ENCODE measurements around the gene WWC2.

Gene WWC2

DNA sequence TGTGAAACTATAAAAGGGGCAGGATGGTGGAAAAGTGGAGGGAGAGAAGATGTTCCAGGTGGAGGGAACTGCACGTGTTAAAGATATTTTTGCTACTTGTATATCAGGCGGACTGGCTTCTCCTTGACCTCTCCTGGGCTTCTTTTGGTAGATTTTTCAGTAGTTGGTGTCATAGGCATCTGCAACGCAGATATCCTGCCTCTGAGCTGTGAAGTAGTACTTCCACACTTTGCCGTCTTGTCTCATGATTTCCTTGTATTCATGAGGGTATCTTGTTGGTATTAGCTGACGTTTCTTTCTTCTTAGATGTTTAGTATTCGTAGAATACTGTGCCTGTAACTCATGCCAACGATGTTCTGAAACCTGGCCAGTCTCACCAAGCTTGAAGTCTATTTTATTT lies 81.0 kb downstream of the WWC2 start:
- DNase-seq (ENCODE audit: low read depth) = no peak
- no peak overlapping the region for H3K4me3 ChIP-seq (ENCODE audit: low read length)
- TF ChIP-seq, protein P1, sequence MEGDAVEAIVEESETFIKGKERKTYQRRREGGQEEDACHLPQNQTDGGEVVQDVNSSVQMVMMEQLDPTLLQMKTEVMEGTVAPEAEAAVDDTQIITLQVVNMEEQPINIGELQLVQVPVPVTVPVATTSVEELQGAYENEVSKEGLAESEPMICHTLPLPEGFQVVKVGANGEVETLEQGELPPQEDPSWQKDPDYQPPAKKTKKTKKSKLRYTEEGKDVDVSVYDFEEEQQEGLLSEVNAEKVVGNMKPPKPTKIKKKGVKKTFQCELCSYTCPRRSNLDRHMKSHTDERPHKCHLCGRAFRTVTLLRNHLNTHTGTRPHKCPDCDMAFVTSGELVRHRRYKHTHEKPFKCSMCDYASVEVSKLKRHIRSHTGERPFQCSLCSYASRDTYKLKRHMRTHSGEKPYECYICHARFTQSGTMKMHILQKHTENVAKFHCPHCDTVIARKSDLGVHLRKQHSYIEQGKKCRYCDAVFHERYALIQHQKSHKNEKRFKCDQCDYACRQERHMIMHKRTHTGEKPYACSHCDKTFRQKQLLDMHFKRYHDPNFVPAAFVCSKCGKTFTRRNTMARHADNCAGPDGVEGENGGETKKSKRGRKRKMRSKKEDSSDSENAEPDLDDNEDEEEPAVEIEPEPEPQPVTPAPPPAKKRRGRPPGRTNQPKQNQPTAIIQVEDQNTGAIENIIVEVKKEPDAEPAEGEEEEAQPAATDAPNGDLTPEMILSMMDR (conservative IDR thresholded peaks at IDR 0.05; ENCODE audit: low read depth, low read length) = no peak

- no peak overlapping the region for H3K4me3 ChIP-seq (ENCODE audit: low read length)
- TF ChIP-seq, protein P1 (conservative IDR thresholded peaks at IDR 0.05; ENCODE audit: low read depth, low read length) = no peak
- DNase-seq (ENCODE audit: low read depth) = no peak
Observed at GRCh38 chr4:183180621-183181020, 81.6 kb downstream of the WWC2 start.

- TF ChIP-seq, protein P1 (conservative IDR thresholded peaks at IDR 0.05; ENCODE audit: low read depth, low read length) = no peak
- no peak for DNase-seq (ENCODE audit: low read depth)
- H3K4me3 ChIP-seq (ENCODE audit: low read length) = no peak overlapping the region
Observed at GRCh38 chr4:183181081-183181480, 82.0 kb downstream of the WWC2 start.

- H3K4me3 ChIP-seq (ENCODE audit: low read length) = no peak overlapping the region
- TF ChIP-seq, protein P1 (conservative IDR thresholded peaks at IDR 0.05; ENCODE audit: low read depth, low read length) = no peak
- peak; percentile 65 for DNase-seq (ENCODE audit: low read depth)
Observed at GRCh38 chr4:183182873-183183725, 84.0 kb downstream of the WWC2 start.

GRCh38 chr4:183183906-183184535 lies 85.0 kb downstream of the WWC2 start:
- no peak overlapping the region for H3K4me3 ChIP-seq (ENCODE audit: low read length)
- TF ChIP-seq, protein P1 (conservative IDR thresholded peaks at IDR 0.05; ENCODE audit: low read depth, low read length) = no peak
- DNase-seq (ENCODE audit: low read depth) = no peak

GRCh38 chr4:183185018-183185417 lies 86.0 kb downstream of the WWC2 start:
- TF ChIP-seq, protein P1 (conservative IDR thresholded peaks at IDR 0.05; ENCODE audit: low read depth, low read length) = no peak
- peak; percentile 89 for DNase-seq (ENCODE audit: low read depth)
- H3K4me3 ChIP-seq (ENCODE audit: low read length) = no peak overlapping the region

DNA sequence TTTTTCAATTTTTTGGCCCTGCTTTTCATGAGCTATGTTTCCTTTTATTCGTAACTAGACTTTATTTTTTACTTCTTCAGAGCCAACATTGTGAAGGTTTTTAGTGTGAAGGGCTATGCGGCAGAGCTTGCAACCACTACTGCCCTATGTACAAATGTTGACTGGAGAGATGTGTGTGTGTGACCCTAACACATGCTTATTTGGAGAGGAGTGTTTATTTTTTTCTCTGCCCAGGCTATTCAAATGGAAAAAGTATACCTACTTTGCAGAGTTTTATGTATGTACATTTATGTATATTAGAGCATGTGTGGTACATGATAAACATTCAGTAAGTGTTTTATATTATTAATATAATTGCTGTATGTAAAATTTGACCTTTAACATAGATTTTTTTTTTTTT lies 86.5 kb downstream of the WWC2 start:
- TF ChIP-seq, protein P1 (conservative IDR thresholded peaks at IDR 0.05; ENCODE audit: low read depth, low read length) = no peak
- DNase-seq (ENCODE audit: low read depth) = no peak
- no peak overlapping the region for H3K4me3 ChIP-seq (ENCODE audit: low read length)
